ENCODE results near the gene DMD. TPM values are rescaled to one million over a fixed set of nuclear protein-coding genes. Genes with fewer than 3 reads are reported as not detected.

Gene DMD
- total RNA-seq, 2 donors from 2014 or later, result 19.6 to 24.9 TPM

DNA sequence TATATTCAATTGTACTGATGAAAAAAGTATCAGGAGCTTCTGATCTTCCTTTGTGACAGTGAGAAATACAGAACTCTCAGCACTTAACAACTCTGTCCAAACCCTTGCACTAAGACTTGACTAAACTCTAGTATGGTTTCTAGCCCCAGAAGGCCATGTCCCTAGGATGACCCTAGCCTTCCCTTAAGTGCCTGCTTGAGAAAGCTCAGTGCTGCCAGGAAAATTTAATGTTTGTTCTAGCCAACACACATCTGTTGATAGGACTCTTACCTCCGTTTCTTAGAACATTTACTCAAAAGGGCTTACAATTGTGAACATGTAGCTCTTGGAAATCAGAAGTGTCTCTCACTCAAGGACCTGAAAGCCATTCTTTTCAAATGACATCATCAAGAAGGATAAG, 1084.4 kb downstream of the DMD start:
- Histone ChIP-seq H3K27ac (ENCODE audit: low read depth, low read length) (no peak overlapping the region), H3K27me3 (ENCODE audit: control insufficient read depth, insufficient read depth, low read length, poor library complexity, severe bottlenecking) (no peaks in the 10 kb centered on the region), H3K4me3 (ENCODE audit: low read length) (no peak overlapping the region), H3K9me3 (ENCODE audit: control insufficient read depth, low read length) (no peaks in the 10 kb centered on the region), H3K36me3 (ENCODE audit: control insufficient read depth, insufficient read depth, low read length) (no peaks in the 10 kb centered on the region), H3K4me1 (ENCODE audit: control insufficient read depth, insufficient read depth, low read length) (no peaks in the 10 kb centered on the region), H3K9ac (ENCODE audit: extremely low read depth, low read length, poor library complexity, severe bottlenecking) (no peak overlapping the region)
- Mint-ChIP-seq H3K27me3 (ENCODE audit: insufficient read depth) (no peaks in the 10 kb centered on the region), H3K4me1 (no peaks in the 10 kb centered on the region), H3K27ac (no peak overlapping the region), H3K4me3 (no peak overlapping the region), H3K36me3 (ENCODE audit: low read depth) (no peaks in the 10 kb centered on the region), H3K9me3 (peaks cover 28% of the 10 kb centered on the region)
- TF ChIP-seq, protein P1, sequence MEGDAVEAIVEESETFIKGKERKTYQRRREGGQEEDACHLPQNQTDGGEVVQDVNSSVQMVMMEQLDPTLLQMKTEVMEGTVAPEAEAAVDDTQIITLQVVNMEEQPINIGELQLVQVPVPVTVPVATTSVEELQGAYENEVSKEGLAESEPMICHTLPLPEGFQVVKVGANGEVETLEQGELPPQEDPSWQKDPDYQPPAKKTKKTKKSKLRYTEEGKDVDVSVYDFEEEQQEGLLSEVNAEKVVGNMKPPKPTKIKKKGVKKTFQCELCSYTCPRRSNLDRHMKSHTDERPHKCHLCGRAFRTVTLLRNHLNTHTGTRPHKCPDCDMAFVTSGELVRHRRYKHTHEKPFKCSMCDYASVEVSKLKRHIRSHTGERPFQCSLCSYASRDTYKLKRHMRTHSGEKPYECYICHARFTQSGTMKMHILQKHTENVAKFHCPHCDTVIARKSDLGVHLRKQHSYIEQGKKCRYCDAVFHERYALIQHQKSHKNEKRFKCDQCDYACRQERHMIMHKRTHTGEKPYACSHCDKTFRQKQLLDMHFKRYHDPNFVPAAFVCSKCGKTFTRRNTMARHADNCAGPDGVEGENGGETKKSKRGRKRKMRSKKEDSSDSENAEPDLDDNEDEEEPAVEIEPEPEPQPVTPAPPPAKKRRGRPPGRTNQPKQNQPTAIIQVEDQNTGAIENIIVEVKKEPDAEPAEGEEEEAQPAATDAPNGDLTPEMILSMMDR (conservative IDR thresholded peaks at IDR 0.05), result no peak
- DNase-seq, result no peak
- 90% methylated on average over 1 of the region's 1 CpG; no CpG with 5 or more reads in 1 of the 2 experiments for WGBS, 2 experiments (ENCODE audit: insufficient coverage in 1 of 2, insufficient read length in 1 of 2)

DNA sequence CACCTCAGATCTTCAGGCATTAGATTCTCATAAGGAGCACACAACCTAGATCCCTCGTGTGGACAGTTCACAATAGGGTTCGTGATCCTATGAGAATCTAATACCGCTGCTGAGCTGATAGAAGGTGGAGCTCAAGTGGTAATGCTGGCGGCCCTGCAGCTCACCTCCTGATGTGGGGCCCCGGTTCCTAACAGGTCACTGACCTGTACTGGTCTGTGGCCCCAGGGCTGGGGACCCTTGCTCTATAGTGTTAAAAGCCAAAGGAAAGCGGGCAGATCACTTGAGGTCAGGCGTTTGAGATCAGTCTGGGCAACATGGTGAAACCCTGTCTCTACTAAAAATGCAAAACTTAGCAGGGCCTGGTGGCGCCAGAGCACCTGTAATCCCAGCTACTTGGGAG, 1092.5 kb downstream of the DMD start:
- H3K27me3 Mint-ChIP-seq (ENCODE audit: insufficient read depth), result no peaks in the 10 kb centered on the region
- no peak overlapping the region for H3K9ac ChIP-seq (ENCODE audit: extremely low read depth, low read length, poor library complexity, severe bottlenecking)
- no peaks in the 10 kb centered on the region for H3K27me3 ChIP-seq (ENCODE audit: control insufficient read depth, insufficient read depth, low read length, poor library complexity, severe bottlenecking)
- no peak overlapping the region for H3K27ac Mint-ChIP-seq
- no peak overlapping the region for H3K27ac ChIP-seq (ENCODE audit: low read depth, low read length)
- no peaks in the 10 kb centered on the region for H3K4me1 Mint-ChIP-seq
- DNase-seq, result no peak
- H3K4me3 ChIP-seq (ENCODE audit: low read length), result no peak overlapping the region
- H3K36me3 Mint-ChIP-seq (ENCODE audit: low read depth), result no peaks in the 10 kb centered on the region
- no peaks in the 10 kb centered on the region for H3K4me1 ChIP-seq (ENCODE audit: control insufficient read depth, insufficient read depth, low read length)
- no peaks in the 10 kb centered on the region for H3K9me3 ChIP-seq (ENCODE audit: control insufficient read depth, low read length)
- H3K4me3 Mint-ChIP-seq, result no peak overlapping the region
- peaks cover 29% of the 10 kb centered on the region for H3K9me3 Mint-ChIP-seq
- 83 to 92% methylated on average over 5 to 8 of the region's 8 CpGs for WGBS, 2 experiments (ENCODE audit: insufficient coverage in 1 of 2, insufficient read length in 1 of 2)
- no peaks in the 10 kb centered on the region for H3K36me3 ChIP-seq (ENCODE audit: control insufficient read depth, insufficient read depth, low read length)
- TF ChIP-seq, protein P1 (conservative IDR thresholded peaks at IDR 0.05), result no peak

DNA sequence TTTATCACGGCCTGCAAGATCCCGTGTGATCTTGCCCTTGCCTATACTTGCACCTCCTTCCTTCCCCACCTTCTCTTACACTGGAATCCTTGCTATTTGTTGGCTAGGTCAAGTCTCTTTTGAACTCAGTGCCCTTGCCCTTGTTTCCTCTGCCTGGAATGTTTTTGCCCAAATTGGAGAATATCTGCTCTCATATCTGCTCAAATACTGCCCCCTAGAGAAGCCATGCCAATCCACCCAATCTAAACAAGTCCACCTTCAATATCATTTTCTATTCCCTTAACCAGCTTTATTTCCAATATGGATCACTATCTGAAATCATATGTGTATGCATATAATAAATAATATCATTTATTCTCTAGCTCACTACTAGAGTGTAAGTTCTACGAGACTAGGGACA, 1095.3 kb downstream of the DMD start:
- Histone ChIP-seq H3K9ac (ENCODE audit: extremely low read depth, low read length, poor library complexity, severe bottlenecking) (no peak overlapping the region), H3K27me3 (ENCODE audit: control insufficient read depth, insufficient read depth, low read length, poor library complexity, severe bottlenecking) (no peaks in the 10 kb centered on the region), H3K9me3 (ENCODE audit: control insufficient read depth, low read length) (no peaks in the 10 kb centered on the region), H3K27ac (ENCODE audit: low read depth, low read length) (no peak overlapping the region), H3K4me3 (ENCODE audit: low read length) (no peak overlapping the region), H3K36me3 (ENCODE audit: control insufficient read depth, insufficient read depth, low read length) (no peaks in the 10 kb centered on the region), H3K4me1 (ENCODE audit: control insufficient read depth, insufficient read depth, low read length) (no peaks in the 10 kb centered on the region)
- Mint-ChIP-seq H3K4me3 (no peak overlapping the region), H3K9me3 (peaks cover 45% of the 10 kb centered on the region), H3K27me3 (ENCODE audit: insufficient read depth) (no peaks in the 10 kb centered on the region), H3K4me1 (no peaks in the 10 kb centered on the region), H3K36me3 (ENCODE audit: low read depth) (no peaks in the 10 kb centered on the region), H3K27ac (no peak overlapping the region)
- TF ChIP-seq, protein P1 (conservative IDR thresholded peaks at IDR 0.05), result peak; percentile 46
- DNase-seq, result peak; percentile 41
- 93 to 100% methylated on average over 2 to 3 of the region's 3 CpGs for WGBS, 2 experiments (ENCODE audit: insufficient coverage in 1 of 2, insufficient read length in 1 of 2)
